ENCODE measurements around the gene CARMIL1. TPM values are rescaled to one million over a fixed set of nuclear protein-coding genes. Genes with fewer than 3 reads are reported as not detected.

Gene CARMIL1
- total and polyA plus RNA-seq, 2 of the 8 experiments (the other 6 are each of a cell fraction or from before 2014, with no cell fraction given): 20.3 to 40.4 TPM

DNA sequence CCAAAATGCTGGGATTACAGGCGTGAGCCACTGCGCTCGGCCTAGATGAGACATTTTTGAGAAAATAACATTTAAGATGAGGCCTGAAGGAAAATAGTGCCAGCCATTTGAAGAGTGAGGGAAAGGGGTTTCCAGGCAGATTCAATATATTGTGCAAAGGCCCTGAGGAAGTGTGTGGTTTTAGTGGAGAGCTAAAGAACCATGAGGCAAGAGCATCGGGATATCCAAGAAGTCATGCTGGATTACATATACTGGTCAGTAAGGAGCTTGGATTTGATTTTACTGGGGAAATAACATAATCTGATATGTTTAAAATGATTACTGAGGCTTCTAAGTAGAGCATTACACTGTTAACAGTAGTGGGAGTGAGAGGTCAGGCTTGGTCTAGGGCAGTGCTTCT lies 47.0 kb downstream of the CARMIL1 start:
- Histone ChIP-seq H3K36me3 (ENCODE audit: control insufficient read depth in 2 of 4, insufficient read depth in 4 of 4, low read length in 3 of 4) (no peaks in the 10 kb centered on the region), H3K4me2 (ENCODE audit: insufficient read depth in 1 of 2, low read depth in 2 of 2, low read length in 2 of 2) (no peak overlapping the region), H2BK15ac (ENCODE audit: low read length) (no peak overlapping the region), H3K9ac (replicated peaks in 1 of 4; ENCODE audit: extremely low read depth in 1 of 4, low read depth in 3 of 4, low read length in 3 of 4) (no peak overlapping the region), H3K79me2 (ENCODE audit: control insufficient read depth in 1 of 2, insufficient read depth in 2 of 2, low read length in 2 of 2) (peaks cover 4 to 94% of the 10 kb centered on the region in 2 experiments), H2BK20ac (ENCODE audit: low read length) (no peak overlapping the region), H2BK120ac (replicated peaks; ENCODE audit: low read depth, low read length) (no peak overlapping the region), H3K79me1 (ENCODE audit: low read depth, low read length) (peaks cover 7% of the 10 kb centered on the region), H4K8ac (ENCODE audit: extremely low read depth, insufficient read depth, low read length) (no peak overlapping the region), H3K23me2 (ENCODE audit: low read depth, low read length) (no peaks in the 10 kb centered on the region; the same call in 1 of the 2 replicates), H3K27ac (ENCODE audit: low read depth, low read length) (no peak overlapping the region), H3K4me1 (replicated peaks in 1 of 4; ENCODE audit: control insufficient read depth in 3 of 4, insufficient read depth in 4 of 4, low read length in 3 of 4) (peaks cover 0 to 12% (median 4%) of the 10 kb centered on the region in 4 experiments; a peak in 5 of 7 replicates), H4K5ac (ENCODE audit: insufficient read length, low read depth, low read length) (no peak overlapping the region), H2AFZ (ENCODE audit: low read length) (no peak overlapping the region), H3K4me3 (ENCODE audit: extremely low read depth in 1 of 4, insufficient read depth in 2 of 4, low read depth in 3 of 4, low read length in 4 of 4) (no peak overlapping the region), H3K4ac (replicated peaks; ENCODE audit: insufficient read length, low read depth, low read length) (no peak overlapping the region), H3K18ac (ENCODE audit: extremely low read depth, low read length) (no peak overlapping the region), H3K14ac (ENCODE audit: insufficient read length) (no peak overlapping the region), H2AK5ac (ENCODE audit: low read depth, low read length) (no peak overlapping the region), H3K23ac (ENCODE audit: insufficient read length) (no peak overlapping the region), H3K9me3 (ENCODE audit: insufficient read depth in 2 of 2, low read depth in 1 of 2, low read length in 1 of 2) (no peaks in the 10 kb centered on the region), H3K27me3 (replicated peaks in 1 of 4; ENCODE audit: control insufficient read depth in 3 of 4, extremely low read depth in 1 of 4, insufficient read depth in 3 of 4, low read length in 3 of 4) (no peaks in the 10 kb centered on the region), H4K91ac (replicated peaks; ENCODE audit: insufficient read length, low read length) (no peak overlapping the region), H2BK12ac (ENCODE audit: low read depth, low read length) (no peak overlapping the region), H2BK5ac (ENCODE audit: low read depth, low read length) (no peak overlapping the region), H3K56ac (replicated peaks; ENCODE audit: insufficient read length, low read depth, low read length) (no peak overlapping the region), H4K20me1 (replicated peaks in 1 of 2; ENCODE audit: control insufficient read depth in 1 of 2, insufficient read depth in 2 of 2, low read length in 2 of 2) (peaks cover 5 to 9% of the 10 kb centered on the region in 2 experiments)
- FAIRE-seq: no peak
- TF ChIP-seq NANOG (IDR thresholded peaks at IDR 0.05; ENCODE audit: insufficient read depth, low read depth, low read length, poor library complexity, severe bottlenecking) (no peak), E2F6 (IDR thresholded peaks at IDR 0.05) (no peak), CTBP2 (IDR thresholded peaks at IDR 0.05; ENCODE audit: borderline replicate concordance, insufficient read depth, insufficient read length, low read length) (no peak), SP2 (IDR thresholded peaks at IDR 0.05; ENCODE audit: low read length) (no peak), SIX5 (IDR thresholded peaks at IDR 0.05; ENCODE audit: low read depth, low read length) (no peak), SP1 (IDR thresholded peaks at IDR 0.05; ENCODE audit: low read depth, low read length) (no peak)
- TF ChIP-seq, protein P1, sequence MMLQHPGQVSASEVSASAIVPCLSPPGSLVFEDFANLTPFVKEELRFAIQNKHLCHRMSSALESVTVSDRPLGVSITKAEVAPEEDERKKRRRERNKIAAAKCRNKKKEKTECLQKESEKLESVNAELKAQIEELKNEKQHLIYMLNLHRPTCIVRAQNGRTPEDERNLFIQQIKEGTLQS (IDR thresholded peaks at IDR 0.05; ENCODE audit: insufficient read depth, low read depth, low read length): no peak
- ChIA-PET CTCF (ENCODE audit: partially characterized antibody) (interaction anchor here (0.7 to 2.2 kb wide), 3 partner anchors 8 to 170 kb away, joined by 3 to 9 read pairs (median 4); no protein-coding TSS in a partner anchor), POLR2A (ENCODE audit: partially characterized antibody) (no interaction called here)
- DNase-seq (ENCODE audit: low read depth in 1 of 2, low spot score in 2 of 2): no peak
- WGBS, 2 experiments (ENCODE audit: extremely low coverage in 1 of 2, insufficient coverage in 1 of 2, insufficient read length in 1 of 2, insufficient replicate concordance in 2 of 2, low coverage in 1 of 2, low lambda C conversion rate in 2 of 2, missing lambda C conversion rate in 1 of 2): 90% methylated on average over 4 of the region's 4 CpGs; no CpG with 5 or more reads in 1 of the 2 experiments

Data from H1 (cell line).